Glutamatergic neuron (in vitro differentiated cells): Measurements from ENCODE around the gene GUK1. TPM values are rescaled to one million over a fixed set of nuclear protein-coding genes. Genes with fewer than 3 reads are reported as not detected.

Experiments
- DNase-seq: peaks from one replicate; pipeline ENCODE4 v3.0.0; 2022
- H3K27ac Mint-ChIP-seq: one replicate; pipeline ENCODE4 v1.8.0; 2020; ENCODE audit warnings: mild to moderate bottlenecking, mixed read lengths, inconsistent platforms; ENCODE audit not compliant: unreplicated experiment
- H3K27me3 Mint-ChIP-seq: one replicate; pipeline ENCODE4 v1.8.0; 2020; ENCODE audit warnings: mild to moderate bottlenecking, moderate library complexity, mixed read lengths, inconsistent platforms; ENCODE audit not compliant: unreplicated experiment
- H3K36me3 Mint-ChIP-seq: one replicate; pipeline ENCODE4 v1.8.0; 2020; ENCODE audit warnings: mild to moderate bottlenecking, mixed read lengths, inconsistent platforms; ENCODE audit not compliant: unreplicated experiment
- H3K4me1 Mint-ChIP-seq: one replicate; pipeline ENCODE4 v1.8.0; 2020; ENCODE audit warnings: mild to moderate bottlenecking, low read depth, mixed read lengths, inconsistent platforms; ENCODE audit not compliant: unreplicated experiment
- H3K4me3 Mint-ChIP-seq: one replicate; pipeline ENCODE4 v1.8.0; 2020; ENCODE audit warnings: mild to moderate bottlenecking, mixed read lengths, inconsistent platforms; ENCODE audit not compliant: unreplicated experiment
- H3K9me3 Mint-ChIP-seq: one replicate; pipeline ENCODE4 v1.8.0; 2020; ENCODE audit warnings: mild to moderate bottlenecking, moderate library complexity, mixed read lengths, inconsistent platforms; ENCODE audit not compliant: unreplicated experiment
- total RNA-seq: library from RNA; stranded (reverse); fragmentation: NEBNext Ultra II Directional; extraction: Animal tissue kit (Norgen Biotek cat#: 25700); gene quantifications from one replicate; pipeline ENCODE4 v1.2.1, GENCODE V29; 2021; ENCODE audit not compliant: unreplicated experiment
- TF ChIP-seq, protein P1 (sequence below): fragments of 200-600 bp; sonication (generic); IDR thresholded peaks from one replicate; pipeline ENCODE4 v1.5.0; 2021; ENCODE audit not compliant: partially characterized antibody, unreplicated experiment

GUK1 gene
- total RNA-seq, 1 donor from 2014 or later: 128 TPM

- H3K36me3 Mint-ChIP-seq: peaks cover 7% of the 10 kb centered on the region
- no peaks in the 10 kb centered on the region for H3K4me1 Mint-ChIP-seq
- H3K4me3 Mint-ChIP-seq: no peak overlapping the region
- TF ChIP-seq, protein P1, sequence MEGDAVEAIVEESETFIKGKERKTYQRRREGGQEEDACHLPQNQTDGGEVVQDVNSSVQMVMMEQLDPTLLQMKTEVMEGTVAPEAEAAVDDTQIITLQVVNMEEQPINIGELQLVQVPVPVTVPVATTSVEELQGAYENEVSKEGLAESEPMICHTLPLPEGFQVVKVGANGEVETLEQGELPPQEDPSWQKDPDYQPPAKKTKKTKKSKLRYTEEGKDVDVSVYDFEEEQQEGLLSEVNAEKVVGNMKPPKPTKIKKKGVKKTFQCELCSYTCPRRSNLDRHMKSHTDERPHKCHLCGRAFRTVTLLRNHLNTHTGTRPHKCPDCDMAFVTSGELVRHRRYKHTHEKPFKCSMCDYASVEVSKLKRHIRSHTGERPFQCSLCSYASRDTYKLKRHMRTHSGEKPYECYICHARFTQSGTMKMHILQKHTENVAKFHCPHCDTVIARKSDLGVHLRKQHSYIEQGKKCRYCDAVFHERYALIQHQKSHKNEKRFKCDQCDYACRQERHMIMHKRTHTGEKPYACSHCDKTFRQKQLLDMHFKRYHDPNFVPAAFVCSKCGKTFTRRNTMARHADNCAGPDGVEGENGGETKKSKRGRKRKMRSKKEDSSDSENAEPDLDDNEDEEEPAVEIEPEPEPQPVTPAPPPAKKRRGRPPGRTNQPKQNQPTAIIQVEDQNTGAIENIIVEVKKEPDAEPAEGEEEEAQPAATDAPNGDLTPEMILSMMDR: no peak
- no peak for DNase-seq
- no peaks in the 10 kb centered on the region for H3K9me3 Mint-ChIP-seq
- no peak overlapping the region for H3K27ac Mint-ChIP-seq
- H3K27me3 Mint-ChIP-seq: no peaks in the 10 kb centered on the region
Measured at GRCh38 chr1:228122921-228123441, 17.1 kb upstream of the GUK1 start.

- TF ChIP-seq, protein P1: no peak
- no peak for DNase-seq
- H3K4me1 Mint-ChIP-seq: no peaks in the 10 kb centered on the region
- no peaks in the 10 kb centered on the region for H3K9me3 Mint-ChIP-seq
- no peak overlapping the region for H3K4me3 Mint-ChIP-seq
- H3K27ac Mint-ChIP-seq: no peak overlapping the region
- H3K27me3 Mint-ChIP-seq: peaks cover 2% of the 10 kb centered on the region
- peaks cover 4% of the 10 kb centered on the region for H3K36me3 Mint-ChIP-seq
Measured at GRCh38 chr1:228123505-228123904, 16.6 kb upstream of the GUK1 start.

- H3K9me3 Mint-ChIP-seq: no peaks in the 10 kb centered on the region
- no peak overlapping the region for H3K4me3 Mint-ChIP-seq
- no peak overlapping the region for H3K27ac Mint-ChIP-seq
- no peaks in the 10 kb centered on the region for H3K4me1 Mint-ChIP-seq
- TF ChIP-seq, protein P1: no peak
- peaks cover 2% of the 10 kb centered on the region for H3K27me3 Mint-ChIP-seq
- no peaks in the 10 kb centered on the region for H3K36me3 Mint-ChIP-seq
- no peak for DNase-seq
Measured at GRCh38 chr1:228125185-228125584, 14.9 kb upstream of the GUK1 start.

DNA sequence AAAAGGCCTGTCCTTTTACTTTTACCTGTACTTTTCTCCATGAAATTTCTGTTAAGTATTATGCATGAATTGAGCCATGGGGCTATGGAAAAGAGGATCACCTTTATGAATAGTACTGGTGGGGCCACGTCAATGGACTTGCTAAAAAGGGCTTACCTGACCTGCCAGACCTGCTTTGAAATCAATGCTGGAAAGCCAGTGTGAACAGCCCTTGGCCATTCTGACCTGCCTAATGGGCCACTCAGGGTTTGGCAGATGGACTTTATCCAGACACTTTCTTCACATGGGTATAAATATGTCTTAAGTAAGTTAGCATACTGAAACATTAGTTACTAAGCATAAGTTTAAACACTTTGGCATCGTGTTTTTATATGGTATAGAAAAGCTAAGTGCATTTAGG is 8.3 kb upstream of the GUK1 start:
- Mint-ChIP-seq H3K27me3 (peaks cover 6% of the 10 kb centered on the region), H3K27ac (no peak overlapping the region), H3K4me1 (no peaks in the 10 kb centered on the region), H3K36me3 (no peaks in the 10 kb centered on the region), H3K4me3 (no peak overlapping the region), H3K9me3 (no peaks in the 10 kb centered on the region)
- DNase-seq: no peak
- TF ChIP-seq, protein P1: no peak

- Mint-ChIP-seq H3K4me1 (no peaks in the 10 kb centered on the region), H3K9me3 (peaks cover 1% of the 10 kb centered on the region), H3K36me3 (no peaks in the 10 kb centered on the region), H3K4me3 (no peak overlapping the region), H3K27ac (no peak overlapping the region), H3K27me3 (peaks cover 7% of the 10 kb centered on the region)
- TF ChIP-seq, protein P1: no peak
- DNase-seq: no peak
Measured at GRCh38 chr1:228134591-228134990, 5.5 kb upstream of the GUK1 start.
